Adrenal gland (tissue), 12 donors: Measurements from ENCODE around the gene FRMD5. TPM values are rescaled to one million over a fixed set of nuclear protein-coding genes. Genes with fewer than 3 reads are reported as not detected.

Experiments
- DNase-seq, 7 donors: peaks; one replicate each; pipeline ENCODE4 v3.0.0-alpha.2; 2019 to 2020
- H3K27ac ChIP-seq, 5 donors: fragments of 200-600 bp; sonication (generic) in 4 of 5; 1 replicate in 3 of 5; 2 replicates in 2 of 5; pipeline versions ENCODE4 v1.5.1 to v1.8.0; 2016 to 2020; ENCODE audit warnings: mild to moderate bottlenecking in 1 of 5
- H3K27me3 ChIP-seq: fragments of 200-600 bp; 2 replicates; pipeline ENCODE4 v1.8.0; 2021
- H3K36me3 ChIP-seq, 2 donors: fragments of 200-600 bp; replicated peaks in 1 of 2; 1 replicate in 1 of 2; 2 replicates in 1 of 2; pipeline versions ENCODE4 v1.5.1 to v1.8.0; 2018 to 2022
- H3K4me1 ChIP-seq, 2 donors: fragments of 200-600 bp; replicated peaks in 1 of 2; 1 replicate in 1 of 2; 2 replicates in 1 of 2; pipeline versions ENCODE4 v1.5.1 to v1.8.0; 2018 to 2021
- H3K4me3 ChIP-seq, 4 donors: fragments of 200-600 bp; sonication (generic) in 3 of 4; one replicate each; pipeline ENCODE4 v1.5.1; 2016 to 2018
- H3K9me3 ChIP-seq, 3 donors: fragments of 200-600 bp; sonication (generic) in 1 of 3; replicated peaks in 1 of 3; 1 replicate in 2 of 3; 2 replicates in 1 of 3; pipeline versions ENCODE4 v1.5.1 to v1.8.0; 2016 to 2021
- POLR2A ChIP-seq, 2 donors: fragments of 450-650 bp; IDR thresholded peaks; one replicate each; pipeline ENCODE4 v1.6.1; 2017; ENCODE audit warnings: antibody characterized with exemption in 2 of 2, mild to moderate bottlenecking in 2 of 2, moderate library complexity in 1 of 2
- WGBS, 4 donors: extraction: QIAGEN DNeasy Blood & Tissue Kit in 2 of 4; methylation state at CpG; one replicate each; pipeline versions ENCODE4 v1.1.5 to v1.1.7; 2013 to 2017; 5-methylcytosine and 5-hydroxymethylcytosine counted together
- intact Hi-C, 2 donors: fragments of 100-400 bp; cut with DNase I; formaldehyde crosslinking; loops; one replicate each; pipeline versions ENCODE4 v1.14.1 to v1.15.0; 2022 to 2023
- polyA plus RNA-seq, 3 donors: library from polyadenylated mRNA; stranded (reverse); fragments of 200-250 nt in 2 of 3; fragments of 350-450 nt in 1 of 3; fragmentation: Illumina TruSeq in 1 of 3; extraction: RNeasy Lipid Tissue Mini Kit (QIAGEN cat#74804) in 1 of 3; gene quantifications; one replicate each; pipeline ENCODE4 v1.2.3, GENCODE V29; 2013 to 2014
- total RNA-seq, 9 donors: library from RNA; depleted of rRNA in 4 of 9; stranded (reverse); fragments of >200 nt in 4 of 9; fragments of 120-200 nt in 1 of 9; fragmentation: NEBNext Ultra II Directional in 1 of 9; extraction: Animal tissue kit (Norgen Biotek cat#: 25700) in 1 of 9; gene quantifications; one replicate each; pipeline versions ENCODE4 v1.1.0 to v1.2.4, GENCODE V29; 2013 to 2023
- TF ChIP-seq, protein P1 (sequence below), 6 experiments: fragments of 450-650 bp in 4 of 6; fragments of 200-600 bp in 2 of 6; sonication (generic) in 1 of 6; IDR thresholded peaks; 1 replicate in 5 of 6; 2 replicates in 1 of 6; pipeline versions ENCODE4 v1.5.1 to v1.8.0; 2016 to 2021; ENCODE audit warnings: antibody characterized with exemption in 6 of 6, mild to moderate bottlenecking in 2 of 6, moderate library complexity in 1 of 6
- donor health status: healthy with polysubstance abuse.
- donor health status: Bipolar disorder and iron deficiency.
- donor health status: DM: yes; HTN: yes; CAD: no.
- donor health status: DM: no; HTN: no; CAD: no.
- donor health status: DM: no; HTN: no; CAD: no.
- donor health status: DM: yes; HTN: yes; CAD: no.

Gene FRMD5
- total and polyA plus RNA-seq, 12 donors: 2.9 to 53.8 (median 12.1) TPM

DNA sequence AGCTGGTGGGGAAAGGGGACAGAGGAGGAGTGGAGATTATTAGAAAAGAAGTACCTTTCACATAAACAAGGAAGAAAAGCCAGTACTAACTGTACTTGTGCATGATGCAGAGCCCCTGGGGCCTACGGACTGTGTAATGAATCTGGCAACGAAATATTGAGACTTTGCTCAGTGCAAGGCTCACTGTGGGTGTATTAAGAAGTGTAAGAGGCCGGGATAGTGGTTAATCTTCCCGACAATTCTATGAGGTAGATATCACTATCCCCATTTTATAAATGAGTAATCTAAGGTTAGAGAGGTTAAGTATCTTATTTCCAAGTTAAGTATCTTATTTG, 278.8 kb downstream of the FRMD5 start:
- peaks cover 5 to 13% of the 10 kb centered on the region in 2 donors for H3K4me1 ChIP-seq
- no peak overlapping the region for H3K27ac ChIP-seq
- no peaks in the 10 kb centered on the region for H3K36me3 ChIP-seq
- TF ChIP-seq, protein P1, sequence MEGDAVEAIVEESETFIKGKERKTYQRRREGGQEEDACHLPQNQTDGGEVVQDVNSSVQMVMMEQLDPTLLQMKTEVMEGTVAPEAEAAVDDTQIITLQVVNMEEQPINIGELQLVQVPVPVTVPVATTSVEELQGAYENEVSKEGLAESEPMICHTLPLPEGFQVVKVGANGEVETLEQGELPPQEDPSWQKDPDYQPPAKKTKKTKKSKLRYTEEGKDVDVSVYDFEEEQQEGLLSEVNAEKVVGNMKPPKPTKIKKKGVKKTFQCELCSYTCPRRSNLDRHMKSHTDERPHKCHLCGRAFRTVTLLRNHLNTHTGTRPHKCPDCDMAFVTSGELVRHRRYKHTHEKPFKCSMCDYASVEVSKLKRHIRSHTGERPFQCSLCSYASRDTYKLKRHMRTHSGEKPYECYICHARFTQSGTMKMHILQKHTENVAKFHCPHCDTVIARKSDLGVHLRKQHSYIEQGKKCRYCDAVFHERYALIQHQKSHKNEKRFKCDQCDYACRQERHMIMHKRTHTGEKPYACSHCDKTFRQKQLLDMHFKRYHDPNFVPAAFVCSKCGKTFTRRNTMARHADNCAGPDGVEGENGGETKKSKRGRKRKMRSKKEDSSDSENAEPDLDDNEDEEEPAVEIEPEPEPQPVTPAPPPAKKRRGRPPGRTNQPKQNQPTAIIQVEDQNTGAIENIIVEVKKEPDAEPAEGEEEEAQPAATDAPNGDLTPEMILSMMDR (IDR thresholded peaks at IDR 0.05): no peak
- no peak for TF ChIP-seq POLR2A (IDR thresholded peaks at IDR 0.05)
- intact Hi-C loops: no loop called here
- no peaks in the 10 kb centered on the region for H3K27me3 ChIP-seq
- DNase-seq: no peak
- WGBS, 4 donors: 86 to 99% (median 93%) methylated on average over 4 of the region's 4 CpGs
- H3K4me3 ChIP-seq: no peak overlapping the region
- H3K9me3 ChIP-seq: no peaks in the 10 kb centered on the region

DNA sequence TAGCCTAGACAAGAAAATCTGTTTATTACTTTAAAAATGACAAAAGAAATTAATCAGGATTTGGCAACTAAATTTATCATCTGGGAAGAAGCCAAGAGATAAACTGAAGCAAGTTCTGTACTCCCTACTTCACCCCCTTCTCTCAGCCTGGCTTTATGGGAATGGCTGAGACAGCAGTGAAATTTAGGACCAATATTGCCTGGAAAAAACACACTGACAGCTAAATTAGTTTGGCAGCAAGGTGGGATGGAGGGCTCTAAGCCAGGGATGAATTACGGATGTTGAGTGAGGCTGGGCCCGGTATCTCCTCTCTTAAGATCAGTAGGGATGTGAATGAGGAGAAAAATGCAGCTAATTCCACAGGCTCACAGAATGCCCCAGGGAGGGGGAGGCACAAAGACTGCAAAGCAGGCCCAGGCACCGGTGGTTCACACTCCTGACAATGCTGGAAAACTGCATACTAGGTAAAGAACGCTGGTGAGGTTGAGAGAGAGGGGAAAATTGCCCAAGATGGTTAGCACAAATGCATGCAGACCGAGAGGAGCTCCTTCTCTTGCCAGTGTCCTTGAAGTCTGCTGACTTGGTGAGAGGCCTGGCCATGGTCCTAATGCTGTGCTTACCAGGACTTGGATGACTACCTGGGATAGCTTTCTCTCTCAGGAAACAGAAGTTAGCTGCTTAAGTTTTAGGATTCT, 279.3 kb downstream of the FRMD5 start:
- peaks cover 5 to 13% of the 10 kb centered on the region in 2 donors for H3K4me1 ChIP-seq
- H3K27me3 ChIP-seq: no peaks in the 10 kb centered on the region
- intact Hi-C loops: no loop called here
- DNase-seq: peak in 3 of 7 donors; percentile 41 to 49 (median 48)
- H3K27ac ChIP-seq: no peak overlapping the region
- H3K4me3 ChIP-seq: no peak overlapping the region
- 49 to 59% (median 55%) methylated on average over 5 of the region's 5 CpGs for WGBS, 4 donors
- no peaks in the 10 kb centered on the region for H3K36me3 ChIP-seq
- H3K9me3 ChIP-seq: no peaks in the 10 kb centered on the region
- TF ChIP-seq POLR2A (IDR thresholded peaks at IDR 0.05): no peak
- TF ChIP-seq, protein P1 (IDR thresholded peaks at IDR 0.05): no peak

DNA sequence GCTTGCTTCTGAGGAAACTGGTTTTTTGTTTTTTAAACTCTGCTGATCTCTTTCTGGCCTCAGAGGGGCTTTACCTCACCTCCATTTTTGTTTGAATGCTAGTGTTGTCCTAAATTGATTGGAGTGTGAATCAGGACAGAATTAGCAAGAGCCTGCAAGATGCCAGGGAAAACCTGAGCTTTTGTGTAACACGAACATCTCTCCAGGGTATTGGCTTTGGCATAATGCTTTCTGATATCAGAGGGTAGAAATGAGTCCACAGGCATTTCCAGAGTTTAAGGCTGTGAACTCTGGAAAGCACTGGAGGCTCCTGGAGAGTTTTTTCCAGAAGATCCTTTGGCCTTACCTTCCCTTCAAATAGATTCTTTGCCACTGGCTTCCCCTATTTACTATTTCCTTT, 281.1 kb downstream of the FRMD5 start:
- DNase-seq: no peak
- Histone ChIP-seq H3K4me3 (no peak overlapping the region), H3K27ac (peak overlapping the region in 3 of 5 donors; percentile 33 to 73 (median 66)), H3K4me1 (peaks cover 5 to 13% of the 10 kb centered on the region in 2 donors), H3K27me3 (no peaks in the 10 kb centered on the region), H3K36me3 (no peaks in the 10 kb centered on the region), H3K9me3 (no peaks in the 10 kb centered on the region)
- TF ChIP-seq, protein P1 (IDR thresholded peaks at IDR 0.05): no peak
- no peak for TF ChIP-seq POLR2A (IDR thresholded peaks at IDR 0.05)
- WGBS, 4 donors: 70 to 94% (median 77%) methylated on average over 1 of the region's 1 CpG
- intact Hi-C loops: no loop called here

DNA sequence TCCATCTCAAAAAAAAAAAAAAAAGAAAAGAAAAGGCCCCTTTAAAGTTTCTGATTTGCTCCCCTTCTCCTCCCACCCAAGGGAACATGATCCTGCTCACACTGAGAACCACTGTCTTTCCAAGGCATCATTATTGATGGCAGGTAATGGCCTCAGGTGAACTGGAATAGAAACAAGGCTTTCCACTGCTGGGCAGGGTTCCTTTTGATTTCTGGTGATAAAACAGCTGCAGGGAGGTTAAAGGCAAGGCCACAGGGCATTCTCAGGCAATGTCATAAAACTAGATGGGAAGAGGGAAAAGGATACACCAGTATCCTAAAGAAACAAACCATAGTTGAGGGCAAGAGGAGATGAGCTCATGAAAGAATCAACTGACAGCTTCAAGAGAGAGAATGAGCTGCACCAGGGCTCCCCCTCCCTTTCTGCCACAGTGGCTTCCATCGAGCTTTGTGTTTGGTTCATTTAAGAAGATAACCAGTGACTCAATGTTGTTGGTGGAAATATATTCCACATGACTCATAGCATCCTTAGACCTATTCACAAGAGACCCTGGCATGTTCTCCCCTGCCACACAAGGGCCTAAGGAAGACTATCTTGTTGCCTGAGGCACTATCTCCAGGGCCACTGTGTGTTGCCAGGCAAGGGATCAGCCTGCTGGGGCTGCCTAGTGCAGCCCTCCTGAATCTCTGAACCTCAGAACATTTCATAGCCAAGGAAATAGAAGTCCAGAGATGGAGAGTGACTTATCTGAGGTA, 281.9 kb downstream of the FRMD5 start:
- no peaks in the 10 kb centered on the region for H3K9me3 ChIP-seq
- H3K4me1 ChIP-seq: peaks cover 5 to 13% of the 10 kb centered on the region in 2 donors
- H3K4me3 ChIP-seq: no peak overlapping the region
- H3K27me3 ChIP-seq: no peaks in the 10 kb centered on the region
- peak; percentile 41 to 81 (median 71) for DNase-seq
- TF ChIP-seq, protein P1 (IDR thresholded peaks at IDR 0.05): no peak
- no peak for TF ChIP-seq POLR2A (IDR thresholded peaks at IDR 0.05)
- WGBS, 4 donors: 10 to 27% (median 14%) methylated on average over 1 of the region's 1 CpG
- H3K27ac ChIP-seq: peak overlapping the region in 3 of 5 donors; percentile 33 to 73 (median 66)
- intact Hi-C loops: no loop called here
- no peaks in the 10 kb centered on the region for H3K36me3 ChIP-seq
